ENCODE measurements around the gene CDK10.

Gene CDK10

DNA sequence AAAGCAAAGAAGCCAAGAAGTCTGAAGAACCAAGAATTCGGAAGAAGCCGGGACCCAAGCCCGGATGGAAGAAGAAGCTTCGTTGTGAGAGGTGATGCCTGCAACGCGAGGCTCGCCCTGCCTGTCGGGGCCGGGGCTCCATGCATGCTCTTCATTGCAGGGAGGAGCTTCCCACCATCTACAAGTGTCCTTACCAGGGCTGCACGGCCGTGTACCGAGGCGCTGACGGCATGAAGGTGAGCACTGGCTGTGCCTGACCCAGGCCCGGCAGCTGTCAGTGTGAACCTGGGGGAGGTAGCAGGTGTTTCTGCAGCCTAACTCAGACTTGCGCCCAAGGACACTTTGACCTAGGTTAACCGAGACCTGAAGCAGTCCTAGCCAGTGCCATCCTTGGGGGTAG lies 46.8 kb downstream of the CDK10 start:
- DNase-seq (ENCODE audit: low read depth in 2 of 2), result no peak

DNA sequence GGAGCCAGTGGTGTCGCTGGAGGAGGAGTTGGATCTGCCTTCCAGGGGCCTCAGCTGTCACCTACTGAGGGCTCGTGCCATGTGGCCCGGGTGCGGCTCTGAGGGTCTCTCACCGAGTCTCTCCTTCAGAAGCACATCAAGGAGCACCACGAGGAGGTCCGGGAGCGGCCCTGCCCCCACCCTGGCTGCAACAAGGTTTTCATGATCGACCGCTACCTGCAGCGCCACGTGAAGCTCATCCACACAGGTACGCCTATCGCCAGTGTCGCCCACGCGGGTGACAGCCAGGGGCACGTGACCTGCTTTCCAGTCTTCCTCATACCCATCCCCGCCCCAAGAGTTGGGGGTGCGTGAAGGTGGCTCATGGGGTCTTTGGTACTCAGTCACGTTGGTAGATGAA lies 47.3 kb downstream of the CDK10 start:
- no peak for DNase-seq (ENCODE audit: low read depth in 2 of 2)

DNA sequence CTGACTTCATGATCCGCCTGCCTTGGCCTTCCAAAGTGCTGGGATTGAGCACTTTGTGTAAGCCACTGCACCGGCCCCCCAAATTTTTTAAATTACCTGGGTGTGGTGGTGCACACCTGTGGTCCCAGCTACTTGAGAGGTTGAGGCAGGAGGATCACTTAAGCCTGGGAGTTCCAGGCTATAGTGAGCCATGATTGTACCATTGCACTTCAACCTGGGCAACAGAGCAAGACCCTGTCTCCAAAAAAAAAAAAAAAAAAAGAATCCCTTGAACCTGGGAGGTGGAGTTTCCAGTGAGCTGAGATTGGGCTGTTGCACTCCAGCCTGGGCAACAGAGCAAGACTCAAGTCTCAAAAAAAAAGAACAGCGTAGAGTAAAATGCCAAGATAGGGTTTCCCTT lies 50.1 kb downstream of the CDK10 start:
- no peak for DNase-seq (ENCODE audit: low read depth in 2 of 2)

DNA sequence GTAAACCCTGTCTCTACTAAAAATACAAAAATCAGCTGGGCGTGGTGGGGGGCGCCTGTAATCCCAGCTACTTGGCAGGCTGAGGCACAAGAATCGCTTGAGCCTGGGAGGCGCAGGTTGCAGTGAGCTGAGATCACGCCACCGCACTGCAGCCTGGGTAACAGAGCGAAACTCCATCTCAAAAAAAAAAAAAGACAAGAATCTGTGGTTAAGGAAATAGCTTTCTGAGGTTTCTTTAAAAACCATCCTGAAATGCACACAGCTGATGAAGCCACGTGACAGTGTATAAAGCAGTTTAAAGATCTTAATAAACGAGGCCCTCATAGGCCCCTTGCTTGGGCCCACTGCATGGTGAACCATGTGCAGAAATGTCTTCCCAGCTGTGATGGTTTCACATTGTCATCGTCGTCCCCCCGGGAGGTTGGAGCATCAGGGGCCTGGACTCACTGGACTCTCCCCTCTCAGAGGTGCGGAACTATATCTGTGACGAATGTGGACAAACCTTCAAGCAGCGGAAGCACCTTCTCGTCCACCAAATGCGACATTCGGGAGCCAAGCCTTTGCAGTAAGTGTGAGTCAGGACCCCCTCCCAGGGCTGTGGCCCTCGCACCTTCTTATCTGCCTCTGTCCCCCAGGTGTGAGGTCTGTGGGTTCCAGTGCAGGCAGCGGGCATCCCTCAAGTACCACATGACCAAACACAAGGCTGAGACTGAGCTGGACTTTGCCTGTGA lies 51.0 kb downstream of the CDK10 start:
- no peak for DNase-seq (ENCODE audit: low read depth in 2 of 2)

DNA sequence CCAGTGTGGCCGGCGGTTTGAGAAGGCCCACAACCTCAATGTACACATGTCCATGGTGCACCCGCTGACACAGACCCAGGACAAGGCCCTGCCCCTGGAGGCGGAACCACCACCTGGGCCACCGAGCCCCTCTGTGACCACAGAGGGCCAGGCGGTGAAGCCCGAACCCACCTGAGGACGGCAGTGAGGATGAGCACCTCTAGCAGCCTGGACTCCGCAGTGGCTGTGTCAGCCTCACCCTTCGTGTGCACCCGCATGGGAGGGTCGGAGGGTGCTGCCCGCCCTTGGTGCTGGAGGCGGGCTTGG lies 51.5 kb downstream of the CDK10 start:
- no peak for DNase-seq (ENCODE audit: low read depth in 2 of 2)

GRCh38 chr16:89738538-89739317 lies 52.2 kb downstream of the CDK10 start:
- no peak for DNase-seq (ENCODE audit: low read depth in 2 of 2)

DNA sequence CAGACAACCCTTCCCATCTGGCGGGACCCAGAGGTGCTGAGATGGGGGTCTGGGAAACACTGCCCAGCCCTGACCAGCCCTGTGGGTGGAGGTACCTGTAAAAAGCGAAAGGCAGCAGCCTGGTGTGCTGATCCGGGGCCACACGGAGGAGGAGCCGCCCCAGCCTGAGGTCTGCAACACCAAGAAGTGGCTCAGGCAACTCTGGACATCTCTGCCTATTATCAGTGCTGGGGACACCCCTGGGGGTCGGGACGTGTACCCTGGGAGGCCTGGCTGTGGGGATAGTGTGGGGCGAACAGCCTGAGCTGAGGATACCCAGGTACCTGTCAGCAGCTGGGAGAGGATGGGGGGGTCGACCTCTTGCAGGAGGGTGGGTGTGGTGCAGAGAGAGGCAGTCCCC lies 52.9 kb downstream of the CDK10 start:
- no peak for DNase-seq (ENCODE audit: low read depth in 2 of 2)

GRCh38 chr16:89741342-89742014 lies 55.0 kb downstream of the CDK10 start:
- no peak for DNase-seq (ENCODE audit: low read depth in 2 of 2)

- no peak for DNase-seq (ENCODE audit: low read depth in 2 of 2)
Measured at GRCh38 chr16:89742948-89743347, 56.5 kb downstream of the CDK10 start.

DNA sequence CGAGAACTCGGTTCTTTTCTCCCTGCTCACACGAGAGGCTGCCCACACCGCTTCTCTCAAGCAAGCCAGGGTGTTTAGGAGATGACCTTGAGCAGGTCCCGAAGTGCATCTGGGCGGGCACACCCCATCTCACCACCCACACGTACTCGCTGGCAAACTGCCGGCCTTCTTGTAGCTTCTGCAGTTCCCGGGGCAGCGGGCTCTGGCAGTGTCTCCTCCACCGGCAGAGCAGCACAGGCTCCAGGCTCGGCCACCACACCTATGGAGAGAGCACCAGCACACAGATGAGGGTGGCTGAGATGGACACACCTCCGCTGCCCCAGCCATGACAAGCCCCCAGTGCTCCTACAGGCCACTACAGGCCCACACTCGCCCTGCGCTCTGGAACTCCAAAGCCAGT lies 58.3 kb downstream of the CDK10 start:
- DNase-seq (ENCODE audit: low read depth in 2 of 2), result no peak
